ENCODE data around the gene USP20.

The USP20 gene

GRCh38 chr9:129802833-129803675 is 32.2 kb upstream of the USP20 start, which contains the start of gene TOR1B:
TOR1B (plus strand) TSS chr9:129803184; CDS start chr9:129803213, 29 bp downstream.
- H3K79me2 ChIP-seq (ENCODE audit: insufficient read depth, low read length) = no peaks in the 10 kb centered on the region
- no peaks in the 10 kb centered on the region for H3K27me3 ChIP-seq (ENCODE audit: insufficient read depth, low read length)
- no peaks in the 10 kb centered on the region for H3K9me3 ChIP-seq (ENCODE audit: low read length)
- peaks cover 11% of the 10 kb centered on the region; the same call in 1 of the 2 replicates for H3K36me3 ChIP-seq (ENCODE audit: insufficient read depth, low read length)
- H3K4me1 ChIP-seq (ENCODE audit: insufficient read depth, low read length, severe bottlenecking) = peaks cover 8% of the 10 kb centered on the region
- TF ChIP-seq EZH2 (IDR thresholded peaks at IDR 0.05; ENCODE audit: borderline replicate concordance, low read length) = no peak
- TF ChIP-seq, protein P1, sequence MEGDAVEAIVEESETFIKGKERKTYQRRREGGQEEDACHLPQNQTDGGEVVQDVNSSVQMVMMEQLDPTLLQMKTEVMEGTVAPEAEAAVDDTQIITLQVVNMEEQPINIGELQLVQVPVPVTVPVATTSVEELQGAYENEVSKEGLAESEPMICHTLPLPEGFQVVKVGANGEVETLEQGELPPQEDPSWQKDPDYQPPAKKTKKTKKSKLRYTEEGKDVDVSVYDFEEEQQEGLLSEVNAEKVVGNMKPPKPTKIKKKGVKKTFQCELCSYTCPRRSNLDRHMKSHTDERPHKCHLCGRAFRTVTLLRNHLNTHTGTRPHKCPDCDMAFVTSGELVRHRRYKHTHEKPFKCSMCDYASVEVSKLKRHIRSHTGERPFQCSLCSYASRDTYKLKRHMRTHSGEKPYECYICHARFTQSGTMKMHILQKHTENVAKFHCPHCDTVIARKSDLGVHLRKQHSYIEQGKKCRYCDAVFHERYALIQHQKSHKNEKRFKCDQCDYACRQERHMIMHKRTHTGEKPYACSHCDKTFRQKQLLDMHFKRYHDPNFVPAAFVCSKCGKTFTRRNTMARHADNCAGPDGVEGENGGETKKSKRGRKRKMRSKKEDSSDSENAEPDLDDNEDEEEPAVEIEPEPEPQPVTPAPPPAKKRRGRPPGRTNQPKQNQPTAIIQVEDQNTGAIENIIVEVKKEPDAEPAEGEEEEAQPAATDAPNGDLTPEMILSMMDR (IDR thresholded peaks at IDR 0.05; ENCODE audit: low read length) = no peak
- H3F3A ChIP-seq (ENCODE audit: insufficient read depth, low read length) = no peaks in the 10 kb centered on the region
- H3K9ac ChIP-seq (ENCODE audit: low read length) = peak within 1 kb of the TSS; percentile 72
- H2AFZ ChIP-seq (ENCODE audit: low read length) = no peak within 1 kb of the TSS
- peak within 1 kb of the TSS; percentile 89 for H3K4me2 ChIP-seq (ENCODE audit: low read length)
- H3K4me3 ChIP-seq (ENCODE audit: low read depth, low read length, poor library complexity, severe bottlenecking) = peak within 1 kb of the TSS; percentile 66
- no peaks in the 10 kb centered on the region for H4K20me1 ChIP-seq (ENCODE audit: insufficient read depth, low read length)
- no peaks in the 10 kb centered on the region for H3K9me2 ChIP-seq (ENCODE audit: low read depth, low read length)
- H3K27ac ChIP-seq (ENCODE audit: low read depth, low read length, poor library complexity, severe bottlenecking) = no peak within 1 kb of the TSS

GRCh38 chr9:129803676-129804060 is 31.6 kb upstream of the USP20 start:
- Histone ChIP-seq H3K4me3 (ENCODE audit: low read depth, low read length, poor library complexity, severe bottlenecking) (peak overlapping the region; percentile 66), H4K20me1 (ENCODE audit: insufficient read depth, low read length) (no peaks in the 10 kb centered on the region), H3K36me3 (ENCODE audit: insufficient read depth, low read length) (peaks cover 13% of the 10 kb centered on the region; the same call in 1 of the 2 replicates), H3K27ac (ENCODE audit: low read depth, low read length, poor library complexity, severe bottlenecking) (no peak overlapping the region), H3K79me2 (ENCODE audit: insufficient read depth, low read length) (no peaks in the 10 kb centered on the region), H2AFZ (ENCODE audit: low read length) (no peak overlapping the region), H3K4me2 (ENCODE audit: low read length) (peak overlapping the region; percentile 89), H3K9ac (ENCODE audit: low read length) (peak overlapping the region; percentile 72), H3F3A (ENCODE audit: insufficient read depth, low read length) (no peaks in the 10 kb centered on the region), H3K4me1 (ENCODE audit: insufficient read depth, low read length, severe bottlenecking) (peaks cover 8% of the 10 kb centered on the region), H3K9me3 (ENCODE audit: low read length) (no peaks in the 10 kb centered on the region), H3K27me3 (ENCODE audit: insufficient read depth, low read length) (no peaks in the 10 kb centered on the region), H3K9me2 (ENCODE audit: low read depth, low read length) (no peaks in the 10 kb centered on the region)
- TF ChIP-seq, protein P1 (IDR thresholded peaks at IDR 0.05; ENCODE audit: low read length) = no peak
- TF ChIP-seq EZH2 (IDR thresholded peaks at IDR 0.05; ENCODE audit: borderline replicate concordance, low read length) = no peak

- Histone ChIP-seq H3K4me3 (ENCODE audit: low read depth, low read length, poor library complexity, severe bottlenecking) (no peak overlapping the region), H3K79me2 (ENCODE audit: insufficient read depth, low read length) (no peaks in the 10 kb centered on the region), H3K9me3 (ENCODE audit: low read length) (no peaks in the 10 kb centered on the region), H3K36me3 (ENCODE audit: insufficient read depth, low read length) (peaks cover 36% of the 10 kb centered on the region), H3K4me1 (ENCODE audit: insufficient read depth, low read length, severe bottlenecking) (peaks cover 8% of the 10 kb centered on the region), H3K4me2 (ENCODE audit: low read length) (no peak overlapping the region), H3F3A (ENCODE audit: insufficient read depth, low read length) (no peaks in the 10 kb centered on the region), H3K27me3 (ENCODE audit: insufficient read depth, low read length) (no peaks in the 10 kb centered on the region), H2AFZ (ENCODE audit: low read length) (no peak overlapping the region), H3K9ac (ENCODE audit: low read length) (no peak overlapping the region), H4K20me1 (ENCODE audit: insufficient read depth, low read length) (no peaks in the 10 kb centered on the region), H3K27ac (ENCODE audit: low read depth, low read length, poor library complexity, severe bottlenecking) (no peak overlapping the region), H3K9me2 (ENCODE audit: low read depth, low read length) (no peaks in the 10 kb centered on the region)
- no peak for TF ChIP-seq EZH2 (IDR thresholded peaks at IDR 0.05; ENCODE audit: borderline replicate concordance, low read length)
- TF ChIP-seq, protein P1 (IDR thresholded peaks at IDR 0.05; ENCODE audit: low read length) = no peak
These were observed 29.2 kb upstream of the USP20 start for GRCh38 chr9:129806061-129806460.

All from OCI-LY1 (cell line).